Stimulated activated naive B cell treated with anti-CD40 and anti-IgM and Interleukin-4, amounts not matched to agents 10 μg/mL and 1 μg/mL and 100 μg/mL, for 72 hours (primary cell): Measurements from ENCODE around the gene EDC4.

ENCODE experiments used
- ATAC-seq, 2 donors: fragments of 150-1000 bp; cut with Tn5 transposase; replicated peaks; 2 replicates each; pipeline ENCODE4 v1.10.0; 2021; ENCODE audit warnings: moderate library complexity in 1 of 2
- DNase-seq: peaks from one replicate; pipeline ENCODE4 v3.0.0; 2021
- H3K27ac Mint-ChIP-seq: one replicate; pipeline ENCODE4 v1.8.0; 2022; ENCODE audit warnings: mild to moderate bottlenecking, mixed read lengths
- H3K27me3 Mint-ChIP-seq, 2 donors: one replicate each; pipeline ENCODE4 v1.8.0; 2022; ENCODE audit warnings: mixed read lengths in 2 of 2
- H3K36me3 Mint-ChIP-seq, 2 donors: one replicate each; pipeline ENCODE4 v1.8.0; 2022; ENCODE audit warnings: mixed read lengths in 2 of 2, mild to moderate bottlenecking in 1 of 2
- H3K4me1 Mint-ChIP-seq, 2 donors: one replicate each; pipeline ENCODE4 v1.8.0; 2022; ENCODE audit warnings: mixed read lengths in 2 of 2, mild to moderate bottlenecking in 1 of 2
- H3K4me3 Mint-ChIP-seq, 2 donors: one replicate each; pipeline ENCODE4 v1.8.0; 2022; ENCODE audit warnings: mild to moderate bottlenecking in 2 of 2, mixed read lengths in 2 of 2, moderate library complexity in 1 of 2
- H3K9me3 Mint-ChIP-seq, 2 donors: one replicate each; pipeline ENCODE4 v1.8.0; 2022; ENCODE audit warnings: mixed read lengths in 2 of 2, mild to moderate bottlenecking in 1 of 2

EDC4 gene

DNA sequence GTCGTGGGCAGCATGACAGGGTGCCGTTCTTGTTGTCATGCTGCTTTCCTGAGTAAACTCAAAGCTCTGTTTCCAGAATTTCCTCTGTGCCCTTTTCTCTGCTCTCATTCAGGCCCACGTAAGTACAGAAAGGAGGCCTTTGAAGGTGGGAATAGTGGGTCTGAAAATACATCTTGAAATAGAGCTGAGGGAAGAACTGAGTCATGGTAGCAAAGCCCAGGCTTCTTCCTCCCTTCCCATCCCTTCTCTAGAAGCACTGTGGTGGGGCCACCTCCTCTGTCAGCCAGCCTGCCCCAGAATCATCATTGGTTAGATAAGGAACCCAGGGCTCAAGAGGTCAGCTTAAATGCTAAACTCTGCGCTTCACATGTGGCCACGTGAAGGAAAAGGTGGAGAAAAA, 49.4 kb downstream of the EDC4 start:
- peak overlapping the region; percentile 77 for H3K27ac Mint-ChIP-seq
- peaks cover 14 to 30% of the 10 kb centered on the region in 2 donors for H3K36me3 Mint-ChIP-seq
- no peaks in the 10 kb centered on the region for H3K27me3 Mint-ChIP-seq
- H3K4me3 Mint-ChIP-seq, result no peak overlapping the region
- no peak for ATAC-seq
- no peaks in the 10 kb centered on the region for H3K9me3 Mint-ChIP-seq
- H3K4me1 Mint-ChIP-seq, result peaks cover 31 to 59% of the 10 kb centered on the region in 2 donors
- no peak for DNase-seq

DNA sequence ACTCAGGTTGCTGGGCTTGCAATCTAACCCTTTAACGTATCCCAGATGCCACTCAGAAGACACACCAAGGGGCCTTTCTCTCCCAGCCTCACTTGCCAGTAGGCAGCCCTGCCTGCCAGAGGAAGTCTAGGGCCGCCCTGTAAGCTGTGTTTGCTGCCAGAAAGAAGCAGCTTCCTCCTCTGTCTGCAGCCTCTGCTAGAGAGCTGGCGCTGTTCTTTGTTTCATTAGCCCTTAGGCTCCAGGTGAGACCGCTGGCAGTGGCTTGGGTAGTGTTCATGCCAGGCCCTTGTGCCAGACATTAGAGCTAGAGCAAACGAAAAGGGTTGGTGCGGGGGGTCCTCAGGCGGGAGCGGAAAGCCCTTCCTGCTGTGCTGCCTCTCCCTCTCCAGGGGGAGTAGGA, 49.9 kb downstream of the EDC4 start:
- Mint-ChIP-seq H3K9me3 (no peaks in the 10 kb centered on the region), H3K27ac (no peak overlapping the region), H3K27me3 (no peaks in the 10 kb centered on the region), H3K4me1 (peaks cover 27 to 54% of the 10 kb centered on the region in 2 donors), H3K36me3 (peaks cover 9 to 29% of the 10 kb centered on the region in 2 donors), H3K4me3 (no peak overlapping the region)
- DNase-seq (no peak), ATAC-seq (no peak)

DNA sequence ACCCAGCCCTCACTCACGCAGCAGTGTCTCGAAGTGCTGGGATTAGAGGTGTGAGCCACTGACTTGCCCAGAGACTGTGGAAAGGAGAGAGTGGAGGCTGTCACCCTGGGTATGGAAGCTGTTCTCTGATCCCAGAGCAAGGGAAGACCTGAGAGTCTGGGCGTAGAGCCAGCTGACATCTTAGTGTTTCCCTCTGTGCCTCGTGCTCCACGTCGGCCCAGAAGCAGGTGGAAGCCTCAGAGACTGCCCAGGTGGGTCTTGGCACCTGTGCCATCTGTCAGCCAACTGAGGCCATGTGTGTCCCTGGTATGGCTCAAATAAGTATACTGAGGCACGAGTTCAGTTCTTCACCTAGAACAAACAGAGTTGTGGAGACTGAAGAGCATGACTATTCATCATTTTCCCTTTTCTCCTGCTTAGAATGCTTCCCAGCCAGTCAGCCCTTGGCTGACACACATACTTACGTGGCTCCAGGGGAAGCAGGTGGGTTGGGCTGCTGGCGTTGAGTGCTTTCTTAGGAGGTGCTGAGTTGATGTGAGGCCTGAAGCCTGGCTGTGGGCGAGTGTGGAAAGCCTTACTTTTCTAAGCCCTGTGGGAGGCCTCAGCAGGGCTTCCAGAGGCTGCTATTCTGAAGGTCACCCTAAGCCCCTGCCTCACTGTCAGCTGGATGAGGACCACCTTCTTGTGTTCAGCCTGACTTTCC, 50.7 kb downstream of the EDC4 start:
- H3K9me3 Mint-ChIP-seq, result no peaks in the 10 kb centered on the region
- no peak for DNase-seq
- H3K27me3 Mint-ChIP-seq, result no peaks in the 10 kb centered on the region
- H3K36me3 Mint-ChIP-seq, result peaks cover 5 to 31% of the 10 kb centered on the region in 2 donors
- no peak overlapping the region for H3K27ac Mint-ChIP-seq
- no peak for ATAC-seq
- peaks cover 28 to 54% of the 10 kb centered on the region in 2 donors for H3K4me1 Mint-ChIP-seq
- no peak overlapping the region for H3K4me3 Mint-ChIP-seq

DNA sequence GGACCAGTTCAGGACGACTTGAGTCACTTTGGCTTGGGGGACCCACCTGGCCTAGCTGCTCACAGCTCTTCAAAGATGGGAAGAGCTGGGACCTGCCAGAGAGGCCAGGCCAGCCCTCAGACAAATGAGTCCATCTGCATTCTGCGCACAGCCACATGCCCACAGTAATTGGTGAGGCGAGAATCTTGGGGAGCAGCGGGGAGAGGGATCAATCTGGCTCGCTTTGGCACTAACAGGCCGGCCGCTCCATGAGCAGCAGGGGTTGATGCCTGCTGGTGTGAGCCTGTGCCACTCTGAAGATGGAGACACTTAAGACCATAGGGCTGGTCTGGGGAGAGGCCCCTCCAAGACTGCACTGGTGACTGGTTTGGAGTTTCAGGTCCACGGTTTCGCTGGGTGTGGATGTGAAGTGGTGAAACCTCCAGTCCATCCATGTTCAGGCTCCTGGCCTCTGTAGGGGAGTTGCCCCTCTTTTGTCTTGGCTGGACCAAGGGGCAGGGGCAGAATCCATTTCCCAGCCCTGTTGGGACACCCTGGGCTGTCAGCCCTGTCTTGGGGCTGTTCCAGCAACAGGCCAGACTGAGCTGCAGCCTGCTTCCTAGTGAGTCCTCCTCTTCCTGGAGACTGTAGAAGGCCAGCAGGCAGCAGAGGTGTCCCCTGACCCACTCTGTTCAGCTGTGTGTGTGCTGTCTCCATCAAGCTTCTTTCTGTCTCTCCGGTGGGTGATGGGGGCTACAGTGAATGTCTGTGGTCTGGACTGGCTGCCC, 51.5 kb downstream of the EDC4 start:
- H3K4me3 Mint-ChIP-seq, result no peak overlapping the region
- H3K36me3 Mint-ChIP-seq, result peaks cover 6 to 33% of the 10 kb centered on the region in 2 donors
- H3K27ac Mint-ChIP-seq, result no peak overlapping the region
- DNase-seq (no peak), ATAC-seq (no peak)
- no peaks in the 10 kb centered on the region for H3K27me3 Mint-ChIP-seq
- H3K9me3 Mint-ChIP-seq, result no peaks in the 10 kb centered on the region
- peaks cover 30 to 54% of the 10 kb centered on the region in 2 donors for H3K4me1 Mint-ChIP-seq

DNA sequence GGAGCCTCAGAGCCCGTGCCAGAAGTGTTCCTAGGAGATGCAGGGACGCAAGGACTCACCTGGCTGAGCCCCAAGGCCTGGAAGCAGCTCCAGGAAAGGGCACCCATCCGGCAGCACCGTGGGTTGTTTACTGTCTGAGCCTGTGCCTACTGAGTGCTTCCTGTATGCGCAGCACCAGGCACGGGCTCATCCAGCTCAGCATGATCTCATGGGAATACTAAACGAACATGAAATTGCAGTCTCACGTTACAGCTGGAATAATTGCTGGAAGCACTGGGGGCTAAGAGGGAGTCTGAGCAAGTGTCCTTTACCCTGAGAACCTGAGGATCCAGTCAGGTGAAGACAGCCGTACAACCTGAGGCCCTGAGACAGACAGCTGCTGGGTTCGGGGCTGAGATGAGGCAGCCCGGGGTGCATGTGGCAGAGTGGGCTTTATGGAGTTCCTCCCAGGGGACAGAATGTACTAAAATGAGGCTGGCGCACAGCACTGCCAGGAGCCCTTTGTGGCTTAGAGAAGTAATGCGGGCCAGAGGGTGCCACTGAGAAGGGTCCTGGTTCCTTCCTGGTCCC, 53.4 kb downstream of the EDC4 start:
- H3K4me3 Mint-ChIP-seq, result no peak overlapping the region
- peaks cover 10 to 39% of the 10 kb centered on the region in 2 donors for H3K36me3 Mint-ChIP-seq
- peak overlapping the region; percentile 65 for H3K27ac Mint-ChIP-seq
- H3K27me3 Mint-ChIP-seq, result no peaks in the 10 kb centered on the region
- no peaks in the 10 kb centered on the region for H3K9me3 Mint-ChIP-seq
- ATAC-seq, result peak; percentile 24 to 35
- H3K4me1 Mint-ChIP-seq, result peaks cover 32 to 56% of the 10 kb centered on the region in 2 donors
- no peak for DNase-seq

DNA sequence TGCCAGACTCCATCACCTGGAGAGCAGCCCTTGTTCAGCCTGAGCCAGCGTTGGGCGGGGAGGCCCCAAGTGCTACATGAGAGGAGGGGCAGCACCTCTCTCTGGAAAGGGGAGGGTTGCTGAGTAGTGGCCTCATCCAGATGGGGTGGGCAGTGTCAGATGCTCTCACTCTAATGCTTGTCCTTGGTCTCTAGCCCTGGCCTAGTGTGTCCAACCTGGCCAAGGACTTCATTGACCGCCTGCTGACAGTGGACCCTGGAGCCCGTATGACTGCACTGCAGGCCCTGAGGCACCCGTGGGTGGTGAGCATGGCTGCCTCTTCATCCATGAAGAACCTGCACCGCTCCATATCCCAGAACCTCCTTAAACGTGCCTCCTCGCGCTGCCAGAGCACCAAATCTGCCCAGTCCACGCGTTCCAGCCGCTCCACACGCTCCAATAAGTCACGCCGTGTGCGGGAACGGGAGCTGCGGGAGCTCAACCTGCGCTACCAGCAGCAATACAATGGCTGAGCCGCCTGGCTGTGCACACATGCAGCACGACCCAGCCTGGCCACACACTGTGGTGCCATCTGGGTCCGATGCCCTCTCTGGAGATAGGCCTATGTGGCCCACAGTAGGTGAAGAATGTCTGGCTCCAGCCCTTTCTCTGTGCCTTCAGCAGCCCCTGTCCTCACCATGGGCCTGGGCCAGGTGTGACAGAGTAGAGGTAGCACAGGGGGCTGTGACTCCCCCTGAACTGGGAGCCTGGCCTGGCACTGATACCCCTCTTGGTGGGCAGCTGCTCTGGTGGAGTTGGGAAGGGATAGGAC, 54.5 kb downstream of the EDC4 start:
- Mint-ChIP-seq H3K9me3 (no peaks in the 10 kb centered on the region), H3K4me1 (peaks cover 28 to 58% of the 10 kb centered on the region in 2 donors), H3K27me3 (no peaks in the 10 kb centered on the region), H3K4me3 (no peak overlapping the region), H3K36me3 (peaks cover 7 to 41% of the 10 kb centered on the region in 2 donors), H3K27ac (no peak overlapping the region)
- ATAC-seq (no peak), DNase-seq (no peak)

DNA sequence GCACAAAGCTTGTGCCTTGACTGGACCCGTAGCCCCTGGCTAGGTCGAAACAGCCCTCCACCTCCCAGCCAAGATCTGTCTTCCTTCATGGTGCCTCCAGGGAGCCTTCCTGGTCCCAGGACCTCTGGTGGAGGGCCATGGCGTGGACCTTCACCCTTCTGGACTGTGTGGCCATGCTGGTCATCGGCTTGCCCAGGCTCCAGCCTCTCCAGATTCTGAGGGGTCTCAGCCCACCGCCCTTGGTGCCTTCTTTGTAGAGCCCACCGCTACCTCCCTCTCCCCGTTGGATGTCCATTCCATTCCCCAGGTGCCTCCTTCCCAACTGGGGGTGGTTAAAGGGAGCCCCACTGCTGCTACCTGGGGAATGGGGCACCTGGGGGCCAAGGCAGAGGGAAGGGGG, 55.3 kb downstream of the EDC4 start:
- H3K36me3 Mint-ChIP-seq, result peaks cover 7 to 42% of the 10 kb centered on the region in 2 donors
- peaks cover 27 to 57% of the 10 kb centered on the region in 2 donors for H3K4me1 Mint-ChIP-seq
- no peaks in the 10 kb centered on the region for H3K9me3 Mint-ChIP-seq
- H3K27me3 Mint-ChIP-seq, result no peaks in the 10 kb centered on the region
- no peak overlapping the region for H3K4me3 Mint-ChIP-seq
- ATAC-seq (no peak), DNase-seq (no peak)
- H3K27ac Mint-ChIP-seq, result peak overlapping the region; percentile 51

DNA sequence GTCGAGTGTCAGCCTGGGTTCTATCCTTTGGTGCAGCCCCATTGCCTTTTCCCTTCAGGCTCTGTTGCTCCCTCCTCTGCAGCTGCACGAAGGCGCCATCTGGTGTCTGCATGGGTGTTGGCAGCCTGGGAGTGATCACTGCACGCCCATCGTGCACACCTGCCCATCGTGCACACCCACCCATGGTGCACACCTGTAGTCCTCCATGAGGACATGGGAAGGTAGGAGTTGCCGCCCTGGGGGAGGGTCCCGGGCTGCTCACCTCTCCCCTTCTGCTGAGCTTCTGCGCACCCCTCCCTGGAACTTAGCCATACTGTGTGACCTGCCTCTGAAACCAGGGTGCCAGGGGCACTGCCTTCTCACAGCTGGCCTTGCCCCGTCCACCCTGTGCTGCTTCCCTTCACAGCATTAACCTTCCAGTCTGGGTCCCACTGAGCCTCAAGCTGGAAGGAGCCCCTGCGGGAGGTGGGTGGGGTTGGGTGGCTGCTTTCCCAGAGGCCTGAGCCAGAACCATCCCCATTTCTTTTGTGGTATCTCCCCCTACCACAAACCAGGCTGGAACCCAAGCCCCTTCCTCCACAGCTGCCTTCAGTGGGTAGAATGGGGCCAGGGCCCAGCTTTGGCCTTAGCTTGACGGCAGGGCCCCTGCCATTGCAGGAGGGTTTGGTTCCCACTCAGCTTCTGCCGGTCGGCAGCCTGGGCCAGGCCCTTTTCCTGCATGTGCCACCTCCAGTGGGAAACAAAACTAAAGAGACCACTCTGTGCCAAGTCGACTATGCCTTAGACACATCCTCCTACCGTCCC, 55.9 kb downstream of the EDC4 start:
- H3K27me3 Mint-ChIP-seq, result no peaks in the 10 kb centered on the region
- H3K36me3 Mint-ChIP-seq, result peaks cover 10 to 45% of the 10 kb centered on the region in 2 donors
- no peaks in the 10 kb centered on the region for H3K9me3 Mint-ChIP-seq
- peak; percentile 83 to 86 for ATAC-seq
- H3K4me3 Mint-ChIP-seq, result no peak overlapping the region
- peaks cover 29 to 58% of the 10 kb centered on the region in 2 donors for H3K4me1 Mint-ChIP-seq
- peak overlapping the region; percentile 51 for H3K27ac Mint-ChIP-seq
- peak; percentile 64 for DNase-seq

DNA sequence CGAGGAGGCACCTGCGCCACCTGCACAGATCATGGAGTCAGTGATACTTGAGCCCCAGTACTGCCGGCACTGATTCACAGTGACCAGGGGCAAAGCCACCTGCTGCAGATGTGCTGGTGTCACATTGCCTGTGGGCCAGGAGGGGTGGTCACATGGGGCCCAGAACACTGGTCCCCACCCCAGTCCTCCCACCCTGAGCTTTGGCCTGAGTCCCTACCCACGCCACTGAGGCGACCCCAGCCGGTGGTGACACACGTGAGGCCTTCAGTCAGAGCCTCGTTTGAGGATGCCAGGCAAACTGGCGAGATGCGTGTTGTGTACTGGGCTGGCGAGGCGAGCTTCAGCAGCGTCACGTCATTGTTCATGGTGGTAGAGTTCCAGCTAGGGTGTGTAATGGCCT, 57.3 kb downstream of the EDC4 start:
- H3K27me3 Mint-ChIP-seq, result no peaks in the 10 kb centered on the region
- ATAC-seq (no peak), DNase-seq (no peak)
- H3K27ac Mint-ChIP-seq, result peak overlapping the region; percentile 69
- peaks cover 18 to 57% of the 10 kb centered on the region in 2 donors for H3K36me3 Mint-ChIP-seq
- peaks cover 37 to 59% of the 10 kb centered on the region in 2 donors for H3K4me1 Mint-ChIP-seq
- no peak overlapping the region for H3K4me3 Mint-ChIP-seq
- no peaks in the 10 kb centered on the region for H3K9me3 Mint-ChIP-seq

DNA sequence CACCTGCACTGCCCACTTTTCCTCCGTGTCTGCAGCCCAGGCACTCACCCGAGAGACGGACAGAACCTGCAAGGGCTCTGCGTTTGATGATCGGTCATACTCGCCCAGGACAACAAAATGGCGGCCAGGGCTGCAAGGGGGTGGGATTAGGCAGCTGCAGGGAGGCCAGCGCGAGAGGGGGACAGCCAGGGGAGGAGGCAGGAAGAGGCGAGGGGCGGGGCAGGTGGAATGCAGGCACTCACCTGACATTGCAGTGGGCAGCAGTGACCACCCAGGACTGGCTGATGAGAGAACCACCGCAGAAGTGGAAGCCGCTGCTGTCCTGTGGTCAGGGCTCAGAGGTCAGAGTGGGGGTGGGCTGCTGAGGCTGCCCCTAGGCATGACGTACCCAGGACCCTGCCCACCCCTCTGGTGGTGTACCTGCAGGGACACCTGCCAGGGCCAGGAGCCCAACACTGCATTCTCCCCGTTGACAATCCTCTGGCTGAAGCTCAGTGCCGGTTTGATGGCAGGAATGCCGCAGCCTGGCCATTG, 57.9 kb downstream of the EDC4 start:
- ATAC-seq (no peak), DNase-seq (no peak)
- H3K9me3 Mint-ChIP-seq, result no peaks in the 10 kb centered on the region
- H3K27ac Mint-ChIP-seq, result peak overlapping the region; percentile 84
- H3K4me1 Mint-ChIP-seq, result peaks cover 36 to 59% of the 10 kb centered on the region in 2 donors
- H3K27me3 Mint-ChIP-seq, result no peaks in the 10 kb centered on the region
- H3K4me3 Mint-ChIP-seq, result no peak overlapping the region
- peaks cover 24 to 61% of the 10 kb centered on the region in 2 donors for H3K36me3 Mint-ChIP-seq
